Umbilical cord (tissue), 2 donors: Measurements from ENCODE around the gene CNST. TPM values are rescaled to one million over a fixed set of nuclear protein-coding genes. Genes with fewer than 3 reads are reported as not detected.
"Not testable (repeated sequence)": the region's sequence is repeated elsewhere in the genome, so short reads cannot be mapped to it uniquely, and the experiment has no call there.

Experiments used
- DNase-seq: peaks from one replicate; pipeline ENCODE4 v3.0.0-alpha.2; 2015; ENCODE audit warnings: low spot score
- total RNA-seq: library from RNA; depleted of rRNA; stranded (reverse); fragments of >200 nt; gene quantifications from one replicate; pipeline ENCODE4 v1.2.3, GENCODE V29; 2014; ENCODE audit warnings: low replicate concordance; ENCODE audit not compliant: insufficient read depth

CNST gene
- total RNA-seq, 1 donor from 2014 or later = 21.2 TPM

GRCh38 chr1:246708166-246708565 lies 141.9 kb downstream of the CNST start:
- DNase-seq = no peak

GRCh38 chr1:246709196-246709595 lies 142.9 kb downstream of the CNST start:
- DNase-seq = no peak

GRCh38 chr1:246709835-246710234 lies 143.6 kb downstream of the CNST start:
- no peak for DNase-seq

GRCh38 chr1:246711548-246712003 lies 145.3 kb downstream of the CNST start:
- DNase-seq = no peak

DNA sequence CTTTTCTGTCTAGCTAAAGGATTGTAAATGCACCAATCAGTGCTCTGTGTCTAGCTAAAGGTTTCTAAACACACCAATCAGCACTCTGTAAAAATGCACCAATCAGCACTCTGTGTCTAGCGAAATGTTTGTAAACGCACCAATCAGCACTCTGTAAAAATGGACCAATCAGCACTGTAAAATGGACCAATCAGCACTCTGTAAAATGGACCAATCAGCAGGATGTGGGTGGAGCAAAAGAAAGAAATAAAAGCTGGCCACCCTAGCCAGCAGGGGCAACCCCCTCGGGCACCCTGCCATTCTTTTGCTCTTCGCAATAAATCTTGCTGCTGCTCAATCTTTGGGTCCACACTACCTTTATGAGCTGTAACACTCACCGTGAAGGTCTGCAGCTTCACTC lies 146.2 kb downstream of the CNST start:
- not testable (repeated sequence) for DNase-seq

Other genes with a start within 250 kb of the CNST start
- gene SMYD3, start 59.2 kb upstream of the CNST start, total RNA-seq = 46.7 TPM
- gene TFB2M, start 195 bp upstream of the CNST start, total RNA-seq = 14.4 TPM
- 20.7 TPM for gene SCCPDH, start 158.0 kb downstream of the CNST start, total RNA-seq